NCI-H774 (cell line): Measurements from ENCODE around the gene LIMK1.
"Not testable (repeated sequence)": the region's sequence is repeated elsewhere in the genome, so short reads cannot be mapped to it uniquely, and the experiment has no call there.

Experiments used
- DNase-seq: peaks from one replicate; lab custom pipeline; 2025; lab: John Stamatoyannopoulos, UW

The LIMK1 gene

DNA sequence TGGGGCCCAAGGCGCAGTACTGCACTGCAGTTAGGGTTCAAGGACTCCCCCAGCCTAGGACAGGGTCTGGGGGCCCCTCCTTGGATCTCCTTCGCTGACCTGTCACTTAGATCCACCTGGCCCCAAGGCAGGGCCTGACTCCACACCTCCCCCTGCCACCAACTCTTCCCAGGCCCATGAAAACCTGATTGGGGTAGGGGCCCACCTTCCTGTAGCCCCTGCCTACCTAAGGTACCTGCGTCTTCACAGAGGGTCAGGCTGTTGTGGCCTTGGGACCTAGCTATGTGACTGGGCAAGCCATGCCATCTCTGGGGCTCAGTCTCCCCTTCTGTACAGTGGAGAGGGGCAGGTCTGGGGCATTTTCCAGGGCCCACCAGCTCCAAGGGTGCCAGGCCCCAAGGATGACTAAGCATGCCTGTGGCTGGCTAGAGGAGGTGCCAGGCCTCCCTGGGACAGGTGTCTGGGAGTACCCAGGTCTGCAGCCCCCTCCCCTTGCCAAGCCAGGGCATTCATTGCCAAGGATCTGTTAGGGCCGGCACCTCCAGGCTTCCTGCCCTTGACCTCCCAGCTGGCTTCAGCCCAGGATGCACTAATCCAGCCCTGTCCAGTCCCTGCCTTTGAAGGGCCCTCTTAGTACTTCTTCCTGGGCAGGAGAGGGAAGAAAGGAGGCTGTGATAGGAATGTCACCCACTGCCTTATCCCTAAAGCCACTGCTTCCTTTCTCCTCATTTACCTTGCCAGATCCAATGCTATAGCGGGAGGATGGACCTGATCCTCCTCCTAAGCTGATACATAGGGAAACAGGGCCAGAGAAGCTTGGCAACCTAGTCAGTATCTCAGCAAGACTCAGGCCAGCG, 1.3 kb downstream of the LIMK1 start:
- no peak for DNase-seq

DNA sequence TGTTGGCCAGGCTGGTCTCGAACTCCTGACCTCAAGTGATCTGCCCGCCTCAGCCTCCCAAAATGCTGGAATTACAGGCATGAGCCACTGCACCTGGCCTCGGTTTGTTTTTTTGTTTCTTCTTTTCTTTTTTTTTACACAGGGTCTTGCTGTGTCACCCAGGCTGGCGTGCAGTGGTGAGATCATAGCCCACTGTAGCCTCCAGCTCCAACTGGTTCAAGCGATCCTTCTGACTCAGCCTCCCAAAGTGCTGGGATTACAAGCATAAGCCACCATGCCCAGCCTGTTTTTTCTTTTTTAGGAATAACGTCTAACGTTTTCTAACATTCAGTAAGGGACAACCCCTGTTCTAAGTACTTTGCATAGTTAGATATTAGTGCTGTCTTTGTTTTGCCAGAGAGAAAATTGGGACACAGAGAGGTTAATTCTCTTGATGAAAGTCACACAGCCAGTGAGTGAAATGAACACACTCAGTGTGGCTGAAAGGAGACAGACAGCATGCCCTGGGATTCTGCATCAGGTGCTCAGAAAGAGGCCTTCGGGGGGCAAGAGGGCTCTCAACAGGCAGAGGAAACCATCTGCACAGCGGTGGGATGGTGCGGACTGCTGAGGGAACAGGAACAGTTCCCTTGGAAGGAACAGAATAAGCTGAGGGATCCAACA, 4.3 kb downstream of the LIMK1 start:
- DNase-seq: no peak

DNA sequence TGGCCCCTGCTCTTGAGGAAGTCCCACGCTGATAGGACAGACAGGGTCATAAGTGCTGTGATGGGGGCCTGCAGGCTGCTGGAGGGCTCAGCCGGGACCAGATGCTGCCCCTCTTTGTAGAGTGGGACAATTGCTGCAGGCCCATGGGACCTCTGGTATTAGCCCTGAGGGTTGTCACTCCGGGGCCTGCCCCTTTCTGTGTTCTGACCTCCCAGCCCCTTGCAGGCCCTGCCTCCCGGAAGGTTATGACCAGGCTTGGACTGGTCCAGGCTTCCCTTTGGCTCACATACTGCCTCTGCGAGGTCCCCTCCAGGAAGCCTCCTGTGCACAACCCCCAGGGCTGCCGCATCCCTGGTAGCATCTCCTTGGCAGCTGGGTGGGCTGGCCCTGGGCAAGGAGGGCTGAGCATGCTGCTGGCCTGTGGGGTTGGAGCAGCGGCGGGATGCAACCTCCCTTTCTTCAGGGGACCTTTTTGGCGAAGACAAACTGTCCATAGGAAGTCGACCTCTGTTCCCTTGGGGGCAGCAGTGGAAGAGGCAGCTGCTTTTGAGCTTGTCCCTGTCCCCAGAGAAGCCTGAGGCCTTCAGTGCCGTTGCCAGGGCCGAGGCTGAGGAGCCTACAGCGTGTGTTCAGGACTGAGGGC, 8.8 kb downstream of the LIMK1 start:
- DNase-seq: no peak

DNA sequence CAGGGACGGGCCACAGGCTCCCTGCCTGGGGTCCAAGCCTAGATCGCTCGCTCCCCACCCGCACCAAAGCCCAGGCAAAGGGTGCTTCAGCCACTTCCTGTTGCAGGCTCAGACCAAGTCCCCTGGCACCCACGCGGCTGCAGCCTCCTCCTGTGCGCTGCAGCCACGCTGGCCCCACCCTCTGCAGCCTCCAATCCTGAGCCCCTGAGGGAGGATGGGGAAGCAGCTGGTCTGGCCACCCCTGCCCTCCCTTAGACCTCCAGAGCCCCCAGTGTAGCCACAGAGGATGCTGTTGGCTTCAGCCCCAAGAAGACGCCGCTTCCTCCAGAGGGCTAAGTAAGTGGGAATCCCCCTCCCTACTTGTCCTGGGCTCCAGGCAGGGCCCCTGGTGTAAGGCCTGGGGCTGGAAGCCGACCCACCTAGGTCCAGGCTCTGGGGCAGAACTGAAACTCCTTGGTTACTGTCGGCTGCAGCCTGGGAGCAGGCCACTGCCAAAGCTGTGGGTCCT, 9.4 kb downstream of the LIMK1 start:
- DNase-seq: no peak

DNA sequence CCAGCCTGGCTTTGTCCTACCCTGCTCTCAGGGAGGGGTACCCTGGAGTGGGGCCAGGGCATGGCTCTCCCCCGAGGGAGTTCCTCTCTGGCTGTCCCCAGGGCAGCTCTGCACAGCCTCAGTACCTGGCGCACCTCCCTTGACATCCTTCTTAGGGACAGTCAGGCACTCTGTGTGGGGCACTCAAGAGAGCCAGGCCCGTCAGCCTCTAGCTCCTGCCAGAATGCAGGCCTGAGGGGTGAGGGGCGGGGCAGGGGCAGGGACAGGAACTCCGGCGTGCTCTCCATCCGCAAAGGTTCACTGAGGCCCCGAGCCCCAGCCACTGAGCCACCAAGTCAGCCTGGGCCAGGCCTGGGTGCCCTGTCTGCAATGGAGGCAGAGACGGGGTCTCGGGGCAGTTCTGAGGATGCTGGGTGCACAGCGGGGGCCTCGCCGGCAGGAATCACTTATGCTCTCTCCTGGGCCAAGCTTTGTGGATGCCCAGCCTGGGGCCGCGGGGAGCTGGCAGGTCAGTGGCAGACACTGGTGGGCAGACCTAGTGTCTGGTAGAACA, 10.1 kb downstream of the LIMK1 start:
- no peak for DNase-seq

DNA sequence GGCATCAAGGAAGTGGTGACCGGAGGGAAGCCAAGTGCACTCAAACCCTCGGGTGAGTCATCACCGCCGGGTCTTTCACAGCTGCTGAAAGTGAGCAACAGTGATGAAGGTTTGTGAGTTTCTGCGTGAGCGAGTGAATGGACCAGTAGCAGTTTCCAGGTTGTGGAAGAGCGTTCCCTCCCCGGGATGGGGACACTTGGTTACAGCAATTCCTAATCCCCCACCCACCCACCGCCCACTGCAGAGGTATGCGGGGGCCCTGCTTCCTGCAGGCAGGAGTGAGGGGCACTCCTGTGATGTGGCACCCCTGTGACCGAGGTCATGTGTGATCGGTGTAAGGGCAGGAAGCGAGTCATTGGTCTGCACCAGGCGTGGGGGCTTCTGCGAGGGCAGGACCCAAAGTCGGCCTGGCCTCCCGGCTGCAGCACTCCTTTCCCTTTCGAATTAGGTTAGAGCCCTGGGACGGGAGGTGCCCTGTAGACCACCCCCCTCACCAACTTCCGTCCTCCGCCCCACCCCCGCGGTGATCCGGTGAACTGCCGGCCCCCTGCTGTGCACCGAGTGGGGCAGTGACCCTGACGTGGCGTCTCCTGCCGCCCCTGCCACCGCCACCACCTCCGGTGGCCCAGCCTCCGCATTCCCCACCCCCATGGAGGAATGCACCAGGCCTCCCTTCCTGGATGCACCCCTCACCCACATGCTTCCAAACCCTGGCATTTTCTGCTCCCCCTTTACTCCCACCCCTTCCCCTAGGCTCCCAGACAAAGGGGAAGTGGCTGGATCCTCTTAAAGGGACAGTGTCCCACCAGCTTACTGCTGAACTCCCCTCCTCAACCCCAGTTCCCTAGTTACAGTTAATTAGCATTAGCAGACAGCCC, 10.9 kb downstream of the LIMK1 start:
- no peak for DNase-seq

DNA sequence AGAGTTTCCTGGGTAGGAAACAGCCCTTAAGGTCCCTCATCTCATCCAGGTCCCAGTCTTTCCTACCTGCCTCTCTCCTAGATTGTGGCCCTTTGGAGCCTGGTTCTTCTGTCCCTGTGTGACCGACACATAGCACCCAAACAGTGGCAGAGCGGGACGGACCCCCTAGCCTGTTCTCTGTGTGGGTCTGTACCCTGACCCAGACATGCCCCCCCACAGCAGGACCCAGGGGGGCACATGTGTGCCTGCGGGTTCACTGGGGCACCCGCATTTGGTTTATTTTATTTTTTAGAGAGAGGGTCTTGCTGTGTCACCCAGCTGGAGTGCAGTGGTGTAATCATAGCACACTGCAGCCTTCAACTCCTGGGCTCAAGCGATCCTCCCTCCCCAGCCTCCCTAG, 11.5 kb downstream of the LIMK1 start:
- DNase-seq: no peak

DNA sequence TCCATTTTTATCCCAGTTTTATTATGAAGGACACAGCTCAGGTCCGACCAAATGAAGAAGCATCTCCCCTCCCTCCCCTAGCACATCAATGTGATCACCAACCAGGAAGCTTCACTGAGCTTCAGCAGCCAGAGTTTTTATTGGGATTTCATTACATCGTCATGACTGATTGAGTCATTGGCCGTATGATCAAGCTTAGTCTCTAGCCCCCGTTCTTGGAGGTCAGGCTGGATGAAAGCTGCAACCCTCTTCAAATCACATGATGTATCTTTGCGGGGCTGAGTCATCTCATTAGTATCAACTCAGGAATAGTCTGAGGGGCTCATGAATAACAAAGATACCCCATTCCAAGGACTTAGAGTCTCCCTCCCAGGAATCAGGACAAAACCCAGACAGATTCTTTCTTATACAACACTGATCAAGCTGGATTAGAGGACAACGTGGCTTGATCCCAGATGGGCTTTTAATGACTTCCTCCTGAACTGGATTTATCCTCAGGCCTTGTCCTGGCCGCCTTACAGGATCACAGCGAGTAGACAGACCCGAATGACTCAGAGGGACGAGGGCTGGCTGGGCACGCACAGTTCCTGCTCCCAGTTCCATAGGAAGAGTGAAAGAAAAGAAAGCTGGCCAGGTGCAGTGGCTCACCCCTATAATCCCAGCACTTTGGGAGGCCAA, 14.5 kb downstream of the LIMK1 start:
- no peak for DNase-seq

DNA sequence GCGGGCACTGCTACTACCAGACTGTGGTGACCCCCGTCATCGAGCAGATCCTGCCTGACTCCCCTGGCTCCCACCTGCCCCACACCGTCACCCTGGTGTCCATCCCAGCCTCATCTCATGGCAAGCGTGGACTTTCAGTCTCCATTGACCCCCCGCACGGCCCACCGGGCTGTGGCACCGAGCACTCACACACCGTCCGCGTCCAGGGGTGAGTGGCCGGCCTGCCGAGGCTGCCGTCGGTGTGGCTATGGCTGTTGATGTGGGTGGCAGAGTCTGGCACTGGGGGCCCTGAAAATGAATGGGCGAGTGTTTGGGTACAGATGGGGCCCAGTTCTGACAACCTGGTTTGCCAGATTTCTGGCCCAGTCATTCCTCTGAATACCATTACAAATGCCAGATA, 15.4 kb downstream of the LIMK1 start:
- DNase-seq: no peak

DNA sequence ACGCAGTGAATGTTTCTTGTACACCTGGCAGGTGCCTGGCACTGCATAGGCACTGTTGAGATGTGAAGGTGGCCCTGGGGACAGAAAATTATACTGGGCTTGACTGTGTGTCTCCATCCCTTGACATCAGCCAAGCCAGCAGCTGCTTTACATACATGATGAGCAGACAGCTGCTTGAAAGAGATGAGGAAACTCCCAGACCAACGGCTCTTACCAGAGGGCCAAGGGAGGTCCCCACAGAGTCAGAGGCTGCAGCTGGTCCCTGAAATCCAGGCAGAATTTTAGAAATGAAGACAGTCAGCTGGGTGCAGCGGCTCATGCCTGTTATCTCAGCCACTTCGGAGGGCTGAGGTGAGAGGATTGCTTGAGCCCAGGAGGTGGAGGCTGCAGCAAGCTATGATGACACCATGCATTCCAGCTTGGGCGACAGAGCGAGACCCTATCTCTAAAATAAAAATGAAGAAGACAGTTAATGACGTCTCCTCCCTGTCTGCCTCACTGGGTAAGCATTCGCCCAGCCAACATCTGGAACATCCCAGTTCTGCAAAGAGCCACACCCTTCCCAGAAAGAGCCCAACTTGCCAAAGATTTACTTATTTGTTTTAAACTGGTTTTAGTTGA, 17.6 kb downstream of the LIMK1 start:
- DNase-seq: no peak

DNA sequence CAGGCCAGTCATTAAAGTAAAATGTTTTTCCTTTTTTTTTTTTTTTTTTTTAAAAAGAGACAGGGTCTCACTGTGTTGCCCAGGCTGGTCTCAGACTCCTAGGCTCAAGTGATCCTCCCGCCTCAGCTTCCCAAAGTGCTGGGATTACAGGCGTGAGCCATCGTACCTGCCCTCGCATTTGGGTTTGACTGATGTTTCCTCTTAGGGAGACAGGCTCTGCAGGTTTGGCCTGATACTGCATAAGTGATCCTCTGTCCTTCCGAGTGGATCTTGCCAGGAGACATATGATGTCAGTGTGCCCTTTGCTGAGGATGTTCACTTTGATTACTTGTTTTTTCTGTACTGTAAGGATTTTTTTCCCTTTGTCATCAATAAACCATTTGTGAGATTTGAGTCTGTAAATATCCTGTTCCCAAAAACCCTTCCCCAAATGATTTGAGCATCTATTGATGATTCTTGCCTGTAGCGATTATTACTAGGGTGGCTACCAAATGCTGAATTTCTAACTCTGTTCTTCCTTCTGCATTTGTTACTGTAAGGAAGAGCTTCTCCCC, 19.7 kb downstream of the LIMK1 start:
- no peak for DNase-seq

DNA sequence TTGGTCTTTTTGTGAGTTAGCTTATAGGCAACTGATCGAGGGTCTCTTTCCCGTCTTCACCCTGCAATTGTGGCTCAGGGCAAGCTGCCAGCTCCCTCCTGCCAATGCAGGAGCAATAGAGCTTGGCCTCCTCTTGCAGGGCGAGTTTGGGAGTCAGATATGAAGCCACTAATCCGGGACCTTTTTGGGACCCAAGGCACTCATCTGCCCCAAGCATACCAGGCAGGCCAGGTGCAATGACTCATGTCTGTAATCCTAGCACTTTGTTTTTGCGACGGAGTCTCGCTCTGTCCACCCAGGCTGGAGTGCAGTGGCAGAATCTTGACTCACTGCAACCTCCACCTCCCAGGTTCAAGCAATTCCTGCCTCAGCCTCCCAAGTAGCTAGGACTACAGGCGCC, 21.1 kb downstream of the LIMK1 start:
- no peak for DNase-seq

DNA sequence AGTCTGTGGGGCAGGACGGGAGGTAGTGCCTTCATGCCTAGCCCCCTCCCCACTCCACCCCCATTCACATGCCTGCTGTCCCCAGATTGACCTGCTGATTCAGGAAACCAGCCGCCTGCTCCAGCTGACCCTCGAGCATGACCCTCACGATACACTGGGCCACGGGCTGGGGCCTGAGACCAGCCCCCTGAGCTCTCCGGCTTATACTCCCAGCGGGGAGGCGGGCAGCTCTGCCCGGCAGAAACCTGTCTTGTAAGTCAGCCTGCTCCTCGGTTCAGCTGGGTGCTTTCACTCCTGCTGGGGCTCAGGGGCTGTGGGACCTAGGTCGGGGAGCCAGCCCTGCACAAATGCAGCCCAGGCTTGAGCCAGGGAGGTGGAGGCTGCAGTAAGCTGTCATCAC, 22.4 kb downstream of the LIMK1 start:
- DNase-seq: no peak

DNA sequence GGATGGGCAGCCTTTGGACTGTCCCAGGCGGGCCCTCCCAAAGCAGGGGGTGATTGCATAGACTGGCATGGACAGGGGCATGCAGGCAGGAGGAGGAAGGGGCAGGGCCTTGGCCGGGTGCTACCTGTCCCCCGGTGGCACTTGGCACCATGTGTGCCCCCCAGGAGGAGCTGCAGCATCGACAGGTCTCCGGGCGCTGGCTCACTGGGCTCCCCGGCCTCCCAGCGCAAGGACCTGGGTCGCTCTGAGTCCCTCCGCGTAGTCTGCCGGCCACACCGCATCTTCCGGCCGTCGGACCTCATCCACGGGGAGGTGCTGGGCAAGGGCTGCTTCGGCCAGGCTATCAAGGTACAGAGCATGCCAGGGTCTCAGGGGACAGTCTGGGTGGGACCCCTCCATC, 23.2 kb downstream of the LIMK1 start:
- DNase-seq: no peak

DNA sequence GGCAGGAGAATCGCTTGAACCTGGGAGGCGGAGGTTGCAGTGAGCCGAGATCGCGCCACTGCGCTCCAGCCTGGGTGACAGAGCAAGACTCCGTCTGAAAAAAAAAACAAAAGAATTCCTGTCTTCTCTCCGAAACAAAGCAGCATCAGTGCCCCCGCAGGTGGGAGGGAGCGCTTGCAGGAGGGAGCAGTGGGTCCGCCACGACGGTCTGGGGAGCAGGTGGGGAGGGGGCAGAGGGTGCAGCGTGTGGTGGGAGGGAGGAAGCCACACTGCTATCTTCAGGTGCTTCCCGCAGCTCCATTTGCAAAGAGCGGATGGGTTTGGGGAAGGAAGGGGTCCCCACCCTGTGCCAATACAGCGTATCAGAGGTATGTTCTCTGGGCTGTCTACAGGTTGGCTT, 31.7 kb downstream of the LIMK1 start:
- DNase-seq: no peak

DNA sequence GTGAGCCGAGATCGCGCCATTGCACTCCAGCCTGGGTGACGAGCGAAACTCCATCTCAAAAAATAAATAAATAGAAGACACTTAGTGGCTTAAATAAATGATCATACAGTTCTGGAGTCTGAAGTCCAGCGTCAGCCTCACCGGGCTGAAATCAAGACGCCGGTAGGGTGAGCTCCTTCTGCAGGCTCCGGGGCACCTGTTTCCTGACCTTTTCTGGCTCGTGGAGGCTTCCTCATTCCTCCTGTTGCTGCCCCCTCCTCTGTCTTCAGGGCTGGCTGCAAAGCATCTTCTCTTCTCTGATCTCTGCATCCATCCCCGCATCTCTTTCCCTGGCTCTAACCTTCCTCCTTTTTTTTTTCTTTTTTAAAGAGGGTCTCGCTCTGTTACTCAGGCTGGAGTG, 32.8 kb downstream of the LIMK1 start:
- DNase-seq: no peak

DNA sequence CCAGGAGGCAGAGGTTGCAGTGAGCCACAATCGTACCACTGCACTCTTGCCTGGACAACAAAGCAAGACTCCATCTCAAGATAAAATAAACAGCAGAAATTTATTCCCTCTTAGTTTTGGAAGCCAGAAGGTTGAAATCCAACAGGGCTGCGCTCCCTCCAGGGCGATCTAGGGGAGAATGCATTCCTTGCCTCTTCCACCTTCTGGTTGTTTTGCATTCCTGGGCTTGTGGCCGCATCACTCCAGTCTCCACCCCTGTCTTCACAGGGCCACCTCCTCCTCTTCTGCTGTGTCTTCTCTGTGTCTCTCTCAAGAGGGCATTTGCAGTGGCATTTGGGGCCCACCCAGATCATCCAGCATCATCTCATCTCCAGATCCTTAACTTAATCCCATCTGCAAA, 36.2 kb downstream of the LIMK1 start:
- DNase-seq: no peak

DNA sequence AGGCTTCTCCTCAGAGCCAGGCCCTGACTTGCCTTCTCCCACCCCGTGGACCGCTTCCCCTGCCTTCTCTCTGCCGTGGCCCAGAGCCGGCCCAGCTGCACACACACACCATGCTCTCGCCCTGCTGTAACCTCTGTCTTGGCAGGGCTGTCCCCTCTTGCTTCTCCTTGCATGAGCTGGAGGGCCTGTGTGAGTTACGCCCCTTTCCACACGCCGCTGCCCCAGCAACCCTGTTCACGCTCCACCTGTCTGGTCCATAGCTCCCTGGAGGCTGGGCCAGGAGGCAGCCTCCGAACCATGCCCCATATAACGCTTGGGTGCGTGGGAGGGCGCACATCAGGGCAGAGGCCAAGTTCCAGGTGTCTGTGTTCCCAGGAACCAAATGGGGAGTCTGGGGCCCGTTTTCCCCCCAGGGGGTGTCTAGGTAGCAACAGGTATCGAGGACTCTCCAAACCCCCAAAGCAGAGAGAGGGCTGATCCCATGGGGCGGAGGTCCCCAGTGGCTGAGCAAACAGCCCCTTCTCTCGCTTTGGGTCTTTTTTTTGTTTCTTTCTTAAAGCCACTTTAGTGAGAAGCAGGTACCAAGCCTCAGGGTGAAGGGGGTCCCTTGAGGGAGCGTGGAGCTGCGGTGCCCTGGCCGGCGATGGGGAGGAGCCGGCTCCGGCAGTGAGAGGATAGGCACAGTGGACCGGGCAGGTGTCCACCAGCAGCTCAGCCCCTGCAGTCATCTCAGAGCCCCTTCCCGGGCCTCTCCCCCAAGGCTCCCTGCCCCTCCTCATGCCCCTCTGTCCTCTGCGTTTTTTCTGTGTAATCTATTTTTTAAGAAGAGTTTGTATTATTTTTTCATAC, 38.0 kb downstream of the LIMK1 start:
- no peak for DNase-seq

DNA sequence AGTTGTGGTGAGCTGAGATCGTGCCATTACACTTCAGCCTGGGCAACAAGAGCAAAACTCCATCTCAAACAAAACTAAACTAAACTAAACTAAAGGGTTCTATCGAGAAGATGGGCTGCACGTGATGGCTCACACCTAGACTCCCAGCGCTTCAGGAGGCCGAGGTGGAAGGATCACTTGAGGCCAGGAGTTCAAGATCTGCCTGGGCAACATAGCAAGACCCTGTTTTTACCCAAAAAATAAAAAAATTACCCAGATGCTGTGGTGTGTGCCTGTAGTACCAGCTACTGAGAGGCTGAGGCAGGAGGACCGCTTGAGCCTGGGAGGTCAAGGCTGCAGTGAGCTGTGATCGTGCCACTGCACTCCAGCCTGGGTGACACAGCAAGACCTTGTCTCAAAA, 40.3 kb downstream of the LIMK1 start:
- DNase-seq: not testable (repeated sequence)
